Gastroesophageal sphincter (tissue), 3 donors: ENCODE results near the gene EGFLAM.

Source experiments
- CTCF ChIP-seq, 4 experiments: fragments of 200-600 bp in 2 of 4; fragments of 450-650 bp in 2 of 4; sonication (generic) in 1 of 4; IDR thresholded peaks; one replicate each; pipeline ENCODE4 v1.5.1; 2017 to 2019; ENCODE audit warnings: antibody characterized with exemption in 4 of 4, mild to moderate bottlenecking in 2 of 4, moderate library complexity in 2 of 4
- EP300 ChIP-seq: sonication (generic); formaldehyde crosslinking; IDR thresholded peaks from one replicate; pipeline ENCODE4 v1.6.1; 2017; ENCODE audit warnings: antibody characterized with exemption, mild to moderate bottlenecking
- POLR2A ChIP-seq, 2 donors: fragments of 450-650 bp; IDR thresholded peaks; one replicate each; pipeline ENCODE4 v1.6.1; 2017; ENCODE audit warnings: antibody characterized with exemption in 2 of 2, mild to moderate bottlenecking in 2 of 2, moderate library complexity in 1 of 2

- TF ChIP-seq EP300 (no peak), CTCF (IDR thresholded peaks at IDR 0.05) (no peak), POLR2A (IDR thresholded peaks at IDR 0.05) (no peak)
These were observed 173.0 kb downstream of the EGFLAM start for GRCh38 chr5:38431242-38431853.
